Smooth muscle cell (in vitro differentiated cells): ENCODE data around the gene TCEA3. TPM values are rescaled to one million over a fixed set of nuclear protein-coding genes. Genes with fewer than 3 reads are reported as not detected.

Experiments
- DNase-seq: peaks from one replicate; lab custom pipeline; 2025; ENCODE audit not compliant: unreplicated experiment; lab: John Stamatoyannopoulos, UW
- H2AFZ ChIP-seq: fragments of 200-600 bp; sonication (generic); 2 replicates; pipeline ENCODE4 v1.6.0; 2016; ENCODE audit warnings: antibody characterized with exemption, low read depth, mild to moderate bottlenecking
- H3F3A ChIP-seq: fragments of 200-600 bp; sonication (generic); 2 replicates; pipeline ENCODE4 v1.6.0; 2017; ENCODE audit warnings: antibody characterized with exemption, low read depth
- H3K27ac ChIP-seq: fragments of 200-600 bp; sonication (generic); 2 replicates; pipeline ENCODE4 v1.5.1; 2016; ENCODE audit warnings: low read depth, mild to moderate bottlenecking
- H3K27me3 ChIP-seq: fragments of 200-600 bp; sonication (generic); 2 replicates; pipeline ENCODE4 v1.6.1; 2016; ENCODE audit warnings: low read depth, mild to moderate bottlenecking
- H3K36me3 ChIP-seq: fragments of 200-600 bp; sonication (generic); 2 replicates; pipeline ENCODE4 v1.5.1; 2016; ENCODE audit warnings: low read depth
- H3K4me1 ChIP-seq: fragments of 200-600 bp; sonication (generic); 2 replicates; pipeline ENCODE4 v1.5.1; 2016; ENCODE audit warnings: low read depth
- H3K4me2 ChIP-seq: fragments of 200-600 bp; sonication (generic); 2 replicates; pipeline ENCODE4 v1.6.0; 2016; ENCODE audit warnings: mild to moderate bottlenecking
- H3K4me3 ChIP-seq: fragments of 200-600 bp; sonication (generic); 2 replicates; pipeline ENCODE4 v1.5.1; 2016; ENCODE audit warnings: mild to moderate bottlenecking
- H3K79me2 ChIP-seq: fragments of 200-600 bp; sonication (generic); 2 replicates; pipeline ENCODE4 v1.6.0; 2016; ENCODE audit warnings: low read depth, mild to moderate bottlenecking
- H3K9ac ChIP-seq: fragments of 200-600 bp; sonication (generic); 2 replicates; pipeline ENCODE4 v1.6.0; 2016; ENCODE audit warnings: low read depth
- H3K9me3 ChIP-seq: fragments of 200-600 bp; sonication (generic); replicated peaks from 2 replicates; pipeline ENCODE4 v1.5.1; 2016; ENCODE audit warnings: low read depth
- H4K20me1 ChIP-seq: fragments of 200-600 bp; sonication (generic); 2 replicates; pipeline ENCODE4 v1.6.0; 2016; ENCODE audit warnings: low read depth
- CTCF ChIP-seq: fragments of 200-600 bp; sonication (generic); IDR thresholded peaks from 2 replicates; pipeline ENCODE4 v1.5.1; 2017; ENCODE audit warnings: borderline replicate concordance, mild to moderate bottlenecking, antibody characterized with exemption; ENCODE audit not compliant: insufficient read depth, poor library complexity, severe bottlenecking
- WGBS: methylation state at CpG from one replicate; pipeline ENCODE4 v1.1.7; 2016; ENCODE audit warnings: low lambda C conversion rate; 5-methylcytosine and 5-hydroxymethylcytosine counted together
- polyA plus RNA-seq: library from polyadenylated mRNA; unstranded; fragments of >200 nt; fragmentation: Nextera tagmentation; extraction: Ambion mirVana; gene quantifications from 2 replicates; pipeline ENCODE4 v1.2.1, GENCODE V29; 2016
- total RNA-seq: library from RNA; depleted of rRNA; stranded (reverse); fragments of >200 nt; gene quantifications from 2 replicates; pipeline ENCODE4 v1.2.3, GENCODE V29; 2014

TCEA3 gene
- total and polyA plus RNA-seq, 2 experiments from 2014 or later, result 8.2 to 19.2 TPM

GRCh38 chr1:23441446-23442148 is 17.0 kb upstream of the TCEA3 start:
- Histone ChIP-seq H3K27ac (no peak overlapping the region), H3K36me3 (no peaks in the 10 kb centered on the region), H3K4me1 (no peaks in the 10 kb centered on the region), H3K27me3 (no peaks in the 10 kb centered on the region), H3K9ac (no peak overlapping the region), H3K4me2 (no peak overlapping the region), H3K79me2 (no peaks in the 10 kb centered on the region), H3F3A (no peaks in the 10 kb centered on the region), H2AFZ (no peak overlapping the region), H4K20me1 (no peaks in the 10 kb centered on the region), H3K9me3 (no peaks in the 10 kb centered on the region), H3K4me3 (no peak overlapping the region)
- TF ChIP-seq CTCF, result no peak
- DNase-seq, result no peak
- 97% methylated on average over 8 of the region's 8 CpGs for WGBS

- H3K27ac ChIP-seq, result no peak overlapping the region
- H3K4me3 ChIP-seq, result no peak overlapping the region
- WGBS, result over 99% methylated on average over 8 of the region's 8 CpGs
- no peaks in the 10 kb centered on the region for H3K27me3 ChIP-seq
- no peak overlapping the region for H2AFZ ChIP-seq
- H3K36me3 ChIP-seq, result no peaks in the 10 kb centered on the region
- TF ChIP-seq CTCF, result no peak
- no peaks in the 10 kb centered on the region for H3K4me1 ChIP-seq
- H3K9me3 ChIP-seq, result no peaks in the 10 kb centered on the region
- no peak overlapping the region for H3K4me2 ChIP-seq
- no peak for DNase-seq
- H3K79me2 ChIP-seq, result no peaks in the 10 kb centered on the region
- no peak overlapping the region for H3K9ac ChIP-seq
- no peaks in the 10 kb centered on the region for H3F3A ChIP-seq
- no peaks in the 10 kb centered on the region for H4K20me1 ChIP-seq
These were observed 14.0 kb upstream of the TCEA3 start for GRCh38 chr1:23438545-23438944.

- H2AFZ ChIP-seq, result no peak overlapping the region
- no peaks in the 10 kb centered on the region for H4K20me1 ChIP-seq
- H3K27me3 ChIP-seq, result no peaks in the 10 kb centered on the region
- no peak overlapping the region for H3K27ac ChIP-seq
- H3K4me2 ChIP-seq, result no peak overlapping the region
- H3K36me3 ChIP-seq, result no peaks in the 10 kb centered on the region
- H3K9ac ChIP-seq, result no peak overlapping the region
- H3F3A ChIP-seq, result no peaks in the 10 kb centered on the region
- WGBS, result 92% methylated on average over 13 of the region's 13 CpGs
- no peaks in the 10 kb centered on the region for H3K9me3 ChIP-seq
- no peaks in the 10 kb centered on the region for H3K79me2 ChIP-seq
- H3K4me3 ChIP-seq, result no peak overlapping the region
- no peaks in the 10 kb centered on the region for H3K4me1 ChIP-seq
- TF ChIP-seq CTCF, result no peak
- no peak for DNase-seq
These were observed 12.8 kb upstream of the TCEA3 start for GRCh38 chr1:23437355-23437664.
